ENCODE data around the gene CD83.
"Not testable (repeated sequence)": the region's sequence is repeated elsewhere in the genome, so short reads cannot be mapped to it uniquely, and the experiment has no call there.

The CD83 gene, protein sequence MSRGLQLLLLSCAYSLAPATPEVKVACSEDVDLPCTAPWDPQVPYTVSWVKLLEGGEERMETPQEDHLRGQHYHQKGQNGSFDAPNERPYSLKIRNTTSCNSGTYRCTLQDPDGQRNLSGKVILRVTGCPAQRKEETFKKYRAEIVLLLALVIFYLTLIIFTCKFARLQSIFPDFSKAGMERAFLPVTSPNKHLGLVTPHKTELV

DNA sequence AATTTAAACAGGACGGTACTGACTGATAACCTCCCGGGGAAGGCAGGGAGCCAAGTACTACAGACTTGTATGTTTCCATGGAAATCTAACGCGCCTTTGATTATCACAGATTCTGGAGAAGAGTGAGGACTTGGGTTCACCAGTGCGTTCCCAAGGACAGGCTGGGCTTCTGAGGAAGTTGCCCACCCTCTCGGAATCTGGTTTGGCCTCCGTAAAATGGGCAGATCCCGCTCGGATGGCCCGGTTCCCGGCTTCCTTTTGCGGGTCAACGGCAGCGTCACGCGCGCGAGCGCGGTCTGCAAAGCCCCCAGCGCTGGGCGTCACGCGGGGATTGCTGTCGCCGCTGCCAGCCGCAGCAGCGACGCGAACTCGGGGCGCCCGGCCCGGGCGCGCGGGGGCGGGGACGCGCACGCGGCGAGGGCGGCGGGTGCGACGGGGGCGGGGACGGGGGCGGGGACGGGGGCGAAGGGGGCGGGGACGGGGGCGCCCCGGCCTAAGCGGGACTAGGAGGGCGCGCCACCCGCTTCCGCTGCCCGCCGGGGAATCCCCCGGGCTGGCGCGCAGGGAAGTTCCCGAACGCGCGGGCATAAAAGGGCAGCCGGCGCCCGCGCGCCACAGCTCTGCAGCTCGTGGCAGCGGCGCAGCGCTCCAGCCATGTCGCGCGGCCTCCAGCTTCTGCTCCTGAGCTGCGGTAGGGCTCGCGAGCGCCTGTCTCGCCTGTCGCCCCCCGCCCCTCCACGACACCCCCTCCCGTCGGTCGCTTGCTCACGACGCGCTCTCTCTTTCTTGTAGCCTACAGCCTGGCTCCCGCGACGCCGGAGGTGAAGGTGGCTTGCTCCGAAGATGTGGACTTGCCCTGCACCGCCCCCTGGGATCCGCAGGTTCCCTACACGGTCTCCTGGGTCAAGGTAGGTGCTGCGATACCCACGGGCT is at the start of gene CD83:
Gene CD83, plus strand, starts transcription at position 615 of the 933 bp plus-strand sequence. Its CDS starts 40 bp downstream, at position 655.
- DNase-seq: peak; percentile 89

DNA sequence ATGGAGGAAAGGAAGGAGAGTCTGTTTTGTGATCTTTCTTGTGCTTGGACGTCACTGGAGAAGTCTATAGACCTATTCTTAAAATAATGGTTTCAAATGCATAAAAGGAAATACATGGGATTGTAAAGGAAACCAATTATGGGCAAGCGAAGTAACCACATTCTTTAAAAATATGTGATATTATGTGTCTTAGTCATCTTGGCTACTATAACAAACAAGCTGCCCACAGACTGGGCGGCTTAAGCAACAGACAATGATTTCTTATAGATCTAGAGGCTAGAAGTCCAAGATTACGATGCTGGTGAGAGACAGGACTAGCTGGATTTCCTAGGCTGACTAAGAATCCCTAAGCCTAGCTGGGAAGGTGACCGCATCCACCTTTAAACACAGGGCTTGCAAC is 49.4 kb upstream of the CD83 start:
- no peak for DNase-seq

DNA sequence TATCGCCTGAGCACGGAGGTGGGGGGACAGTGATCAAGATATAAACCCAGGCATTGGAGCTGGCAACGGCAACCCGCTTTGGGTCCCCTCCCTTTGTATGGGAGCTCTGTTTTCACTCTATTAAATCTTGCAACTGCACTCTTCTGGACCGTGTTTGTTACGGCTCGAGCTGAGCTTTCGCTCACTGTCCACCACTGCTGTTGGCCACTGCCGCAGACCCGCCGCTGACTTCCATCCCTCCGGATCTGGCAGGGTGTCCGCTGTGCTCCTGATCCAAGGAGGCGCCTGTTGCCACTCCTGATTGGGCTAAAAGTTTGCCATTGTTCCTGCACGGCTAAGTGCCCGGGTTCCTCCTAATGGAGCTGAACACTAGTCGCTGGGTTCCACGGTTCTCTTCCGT is 48.9 kb upstream of the CD83 start:
- no peak for DNase-seq

DNA sequence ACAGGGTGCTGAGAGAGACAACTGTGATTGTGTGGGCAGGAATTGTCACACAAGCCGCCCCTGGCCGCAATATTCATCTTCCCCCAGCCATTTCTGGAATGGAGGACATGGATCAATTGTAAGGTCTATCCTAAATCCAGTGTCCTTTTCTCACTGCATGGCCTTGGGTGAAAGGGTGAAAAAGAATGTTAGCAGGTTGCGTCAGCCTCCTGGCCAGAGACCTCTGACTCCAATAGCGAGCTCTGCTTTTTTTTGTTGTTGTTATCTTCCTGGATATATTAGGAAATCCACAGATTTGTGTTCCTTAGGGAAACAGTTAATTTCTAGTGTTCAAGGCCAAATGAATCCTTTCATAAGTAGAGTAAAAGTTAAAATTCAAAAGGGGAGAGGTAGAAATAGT is 47.1 kb upstream of the CD83 start:
- DNase-seq: no peak

DNA sequence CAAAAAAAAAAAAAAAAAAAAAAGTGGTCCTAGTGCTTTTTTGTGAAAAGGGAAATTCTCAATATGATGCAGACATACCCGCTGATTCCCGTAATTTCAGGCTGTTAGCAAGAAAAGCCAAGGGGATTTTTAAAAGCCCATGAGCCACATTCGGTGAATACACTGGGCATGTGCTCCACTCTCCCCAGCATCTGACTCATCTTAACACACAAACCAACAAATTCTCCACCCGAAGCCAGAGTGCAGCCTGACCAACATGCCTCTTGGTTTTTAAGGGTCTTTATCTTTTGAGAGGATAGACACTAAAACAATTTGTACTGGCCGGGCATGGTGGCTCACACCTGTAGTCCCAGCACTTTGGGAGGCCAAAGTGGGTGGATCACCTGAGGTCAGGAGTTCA is 45.5 kb upstream of the CD83 start:
- DNase-seq: no peak

DNA sequence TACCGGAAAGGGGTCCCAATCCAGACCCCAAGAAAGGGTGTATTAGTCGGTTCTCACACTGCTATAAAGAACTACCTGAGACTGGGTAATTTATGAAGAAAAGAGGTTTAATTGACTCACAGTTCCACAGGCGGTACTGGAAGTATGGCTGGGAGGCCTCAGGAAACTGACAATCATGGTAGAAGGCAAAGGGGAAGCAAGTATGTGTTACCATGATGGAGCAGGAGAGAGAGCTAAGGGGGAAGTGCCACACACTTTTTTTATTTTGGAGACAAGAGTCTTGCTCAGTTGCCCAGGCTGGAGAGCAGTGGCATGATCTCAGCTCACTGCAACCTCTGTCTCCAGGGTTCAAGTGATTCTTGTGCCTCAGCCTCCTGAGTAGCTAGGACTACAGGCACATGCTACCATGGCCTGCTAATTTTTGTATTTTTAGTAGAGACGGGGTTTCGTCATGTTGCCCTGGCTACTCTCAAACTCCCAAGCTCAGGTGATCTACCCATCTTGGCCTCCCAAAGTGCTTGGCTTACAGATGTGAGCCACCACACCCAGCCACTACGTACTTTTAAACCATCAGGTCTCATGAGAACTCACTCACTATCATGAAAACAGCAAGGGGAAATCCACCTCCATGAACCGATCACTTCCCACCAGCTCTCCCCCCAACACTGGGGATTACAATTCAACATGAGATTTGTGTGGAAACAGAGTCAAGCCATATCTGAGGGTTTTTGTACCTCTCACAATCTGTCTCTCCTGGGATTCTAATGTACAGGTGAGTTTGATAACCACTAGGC is 43.8 kb upstream of the CD83 start:
- DNase-seq: not testable (repeated sequence)

DNA sequence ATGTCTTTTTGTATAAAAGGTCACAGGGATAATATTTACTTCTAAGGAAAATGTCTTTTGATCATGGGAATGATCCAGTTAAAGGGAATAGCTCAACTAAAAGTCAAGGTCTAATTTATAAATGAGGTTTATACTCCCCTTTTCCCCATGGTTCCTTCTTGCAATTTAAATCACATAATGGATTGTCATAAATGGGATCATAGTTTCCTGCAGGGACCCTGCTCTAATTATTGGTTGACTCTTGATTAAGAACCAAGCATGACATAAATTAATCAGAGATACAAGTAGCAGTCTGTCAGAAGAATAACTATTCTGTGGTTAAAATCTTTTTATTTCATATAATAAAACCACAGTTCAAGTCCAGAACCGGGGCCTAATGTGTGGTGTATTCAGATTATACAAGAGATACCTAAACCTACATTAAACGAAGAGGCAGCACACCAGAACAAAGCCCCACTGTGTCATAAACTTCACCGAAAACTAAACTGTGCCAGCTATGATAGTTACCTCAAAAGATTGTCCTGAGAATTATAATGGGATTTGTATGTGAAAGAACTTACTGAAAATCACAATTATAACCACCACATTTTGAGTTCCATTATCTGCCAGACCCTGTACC is 43.0 kb upstream of the CD83 start:
- DNase-seq: no peak

DNA sequence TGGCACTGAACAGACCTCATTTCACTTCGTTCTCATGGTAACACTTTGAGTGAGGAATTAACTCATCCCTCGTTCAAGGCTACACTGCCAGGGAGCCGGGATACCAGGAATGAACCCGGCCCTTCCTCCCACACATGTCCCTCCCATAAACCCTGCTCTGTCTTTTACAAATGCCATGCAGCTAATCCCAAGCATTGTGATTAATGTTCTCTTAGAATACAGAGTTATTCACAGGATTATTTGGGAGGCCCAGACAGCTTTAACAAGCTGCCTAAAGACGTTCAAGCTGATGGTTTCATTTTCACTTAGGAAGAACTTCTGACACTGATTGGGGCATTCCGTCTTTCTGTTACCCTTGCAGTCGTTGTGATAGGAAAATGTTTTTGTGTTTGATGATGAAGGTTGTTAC is 42.5 kb upstream of the CD83 start:
- no peak for DNase-seq

DNA sequence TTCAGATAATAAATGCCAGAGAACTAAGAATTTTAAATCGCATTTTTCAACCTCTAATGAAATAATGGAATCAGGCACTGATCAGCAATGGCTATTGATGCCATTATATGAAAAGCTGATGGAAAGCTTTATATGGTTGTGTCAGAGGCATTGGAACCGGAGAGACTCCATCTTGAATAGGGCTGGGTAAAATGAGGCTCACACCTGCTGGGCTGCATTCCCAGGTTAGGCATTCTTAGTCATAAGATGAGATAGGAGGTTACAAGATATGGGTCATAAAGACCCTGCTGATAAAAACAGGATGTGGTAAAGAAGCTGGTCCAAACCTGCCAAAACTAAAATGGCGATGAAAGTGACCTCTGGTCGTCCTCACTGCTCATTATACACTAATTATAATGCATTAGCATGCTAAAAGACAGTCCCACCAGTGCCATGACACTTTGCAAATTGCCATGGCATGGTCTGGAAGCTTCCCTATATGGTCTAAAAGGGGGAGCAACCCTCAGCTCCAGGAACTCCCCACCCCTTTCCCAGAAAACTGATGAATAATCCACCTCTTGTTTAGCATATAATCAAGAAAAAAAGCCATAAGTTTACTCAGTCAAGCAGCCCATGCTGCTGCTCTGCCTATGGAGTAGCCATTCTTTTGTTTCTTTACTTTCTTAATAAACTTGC is 40.2 kb upstream of the CD83 start:
- no peak for DNase-seq

DNA sequence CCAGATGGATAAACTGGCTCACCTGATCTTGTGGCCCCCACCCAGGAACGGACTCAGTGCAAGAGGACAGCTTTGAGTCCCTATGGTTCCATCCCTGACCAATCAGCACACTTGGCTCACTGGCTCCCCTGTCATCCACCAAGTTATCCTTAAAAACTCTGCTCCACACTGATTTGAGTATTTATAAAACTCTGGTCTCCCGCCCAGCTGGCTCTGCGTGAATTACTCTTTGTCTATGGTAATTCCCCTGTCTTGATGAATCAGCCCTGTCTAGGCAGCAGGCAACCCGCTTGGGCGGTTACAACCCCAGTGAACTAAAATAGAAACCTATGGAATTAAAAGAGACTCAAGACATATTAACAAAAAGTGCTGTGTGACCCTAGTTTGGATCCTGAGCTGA is 38.1 kb upstream of the CD83 start:
- no peak for DNase-seq

DNA sequence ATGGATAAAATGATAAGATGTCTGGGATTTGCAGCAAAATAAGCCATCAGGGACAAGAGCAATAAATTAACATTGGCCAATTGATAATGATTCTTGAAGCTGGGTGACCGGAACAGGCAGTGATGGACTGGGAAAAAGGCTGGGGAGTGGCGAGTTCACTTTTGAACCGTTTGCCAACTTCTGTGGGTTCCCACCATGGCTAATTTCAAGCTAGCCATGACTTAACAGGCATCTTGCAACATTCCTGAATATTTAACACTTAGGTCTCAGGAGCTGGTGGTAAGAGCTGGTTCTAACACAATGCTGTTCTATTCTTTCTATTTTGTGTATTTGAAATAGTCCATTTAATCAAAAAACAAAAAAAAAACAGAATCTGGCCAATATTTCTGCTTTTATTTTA is 37.6 kb upstream of the CD83 start:
- no peak for DNase-seq

DNA sequence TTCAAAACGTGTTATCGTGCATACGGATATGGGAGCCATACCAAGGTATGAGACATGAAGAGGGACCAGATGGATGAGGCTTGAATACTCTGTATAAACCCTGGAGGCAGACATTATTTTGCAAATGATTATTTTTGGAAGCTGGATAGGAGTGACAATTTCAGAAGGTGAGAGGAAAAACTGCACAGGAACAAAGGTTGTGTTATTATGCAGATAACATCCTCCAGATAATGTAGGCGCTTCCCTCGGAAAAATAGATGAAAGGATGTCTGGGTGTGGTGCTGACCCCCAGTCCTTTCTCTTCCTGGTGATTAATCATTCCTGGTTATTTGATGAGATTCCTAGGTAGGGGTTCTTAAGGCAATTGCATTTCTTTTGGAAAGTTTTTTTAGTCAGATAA is 36.4 kb upstream of the CD83 start:
- no peak for DNase-seq

DNA sequence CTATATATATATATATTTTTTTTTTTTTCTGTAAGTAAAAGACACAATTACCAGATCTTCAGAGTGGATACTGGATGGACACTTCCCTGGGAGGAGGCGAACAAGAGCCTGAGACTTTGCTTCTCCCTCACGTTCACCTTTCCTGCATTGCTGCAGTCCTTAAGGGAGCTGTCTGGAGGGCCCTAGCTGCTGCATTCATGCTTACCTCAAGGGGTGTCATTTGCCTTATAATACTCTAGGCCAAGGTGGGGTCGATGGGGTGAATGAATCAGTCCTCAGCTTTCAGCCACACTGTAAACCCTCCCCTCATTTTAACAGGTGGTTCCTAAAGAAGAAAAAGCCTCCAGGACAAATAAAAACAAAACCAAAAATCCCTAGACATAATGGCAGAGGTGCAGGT is 34.8 kb upstream of the CD83 start:
- DNase-seq: no peak

DNA sequence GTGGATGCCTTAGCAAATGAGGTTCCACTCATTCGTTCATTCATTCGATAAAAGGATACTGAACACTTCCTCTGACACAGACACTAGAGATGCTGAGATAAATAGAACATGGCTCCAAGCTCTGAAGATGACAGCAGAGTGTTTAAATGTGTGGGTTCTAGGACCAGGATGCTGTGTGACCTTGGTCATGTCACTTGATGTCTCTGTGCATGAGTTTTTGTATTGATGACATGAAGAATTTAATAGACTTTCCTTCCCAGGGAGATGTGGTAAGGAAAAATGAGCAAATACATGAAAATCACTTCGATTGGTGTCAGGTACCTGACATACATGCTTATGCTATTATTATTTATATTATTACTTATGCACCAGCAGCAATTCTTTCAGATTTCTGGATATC is 34.3 kb upstream of the CD83 start:
- DNase-seq: no peak

DNA sequence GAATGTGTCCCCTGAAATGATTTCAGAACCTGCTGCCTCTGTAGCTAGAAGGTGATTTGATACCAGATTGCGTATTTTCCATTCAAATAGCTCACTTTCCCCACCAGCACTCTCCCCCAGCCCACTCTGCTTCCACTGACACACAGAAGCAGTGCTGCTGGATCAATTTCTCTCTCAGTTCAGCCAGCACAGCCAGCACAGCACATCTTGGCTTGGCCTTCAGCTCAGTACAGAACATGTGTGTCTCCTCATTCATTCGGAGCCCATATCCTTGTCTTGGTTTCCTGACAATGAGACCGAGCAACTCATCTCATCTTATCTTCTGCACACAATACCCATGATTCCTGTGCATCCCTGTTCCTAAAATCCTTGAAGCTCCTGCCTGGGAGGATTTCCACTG is 33.8 kb upstream of the CD83 start:
- DNase-seq: no peak

DNA sequence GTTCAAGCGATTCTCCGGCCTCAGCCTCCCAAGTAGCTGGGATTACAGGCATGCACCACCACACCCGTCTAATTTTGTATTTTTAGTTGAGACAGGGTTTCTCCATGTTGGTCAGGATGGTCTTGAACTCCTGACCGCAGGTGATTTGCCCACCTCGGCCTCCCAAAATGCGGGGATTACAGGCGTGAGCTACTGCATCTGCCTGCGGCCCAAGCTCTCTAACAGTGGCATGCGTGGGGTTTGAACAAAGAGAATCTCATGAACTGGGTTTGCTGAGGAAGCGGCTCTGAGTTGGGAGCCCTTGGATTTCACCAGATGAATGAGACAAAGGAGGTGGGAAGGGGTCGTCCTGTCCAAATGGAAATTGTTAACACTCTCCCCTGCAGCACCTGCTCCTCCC is 33.2 kb upstream of the CD83 start:
- DNase-seq: no peak

DNA sequence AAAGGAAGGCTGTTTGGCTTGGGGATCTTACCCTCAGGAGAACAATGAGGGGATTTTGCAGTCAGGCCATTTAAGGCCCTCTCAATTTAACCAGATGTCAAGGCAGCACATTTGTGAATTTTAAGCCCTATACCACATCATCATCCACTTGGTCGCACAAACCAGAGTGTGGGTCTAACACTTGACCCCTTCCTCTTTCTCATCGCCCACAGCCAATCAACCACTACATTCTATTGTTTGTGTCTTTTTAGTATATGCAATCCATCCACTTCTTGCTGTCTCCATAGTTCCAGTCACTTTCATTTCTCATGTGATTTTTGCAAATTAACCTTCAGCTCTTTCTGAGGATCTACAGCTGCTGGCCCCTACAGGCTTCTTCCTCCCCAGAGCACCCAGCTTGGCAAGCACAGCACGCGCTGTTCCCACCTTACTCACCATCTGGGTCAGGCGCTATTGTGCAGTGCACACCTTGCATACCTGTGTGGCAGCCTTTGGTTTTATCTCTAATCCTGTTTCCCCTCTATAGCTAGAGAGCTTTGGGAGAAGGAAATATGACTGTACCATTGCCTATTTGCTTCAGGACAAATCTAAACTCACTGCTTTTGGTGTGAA is 32.3 kb upstream of the CD83 start:
- no peak for DNase-seq

DNA sequence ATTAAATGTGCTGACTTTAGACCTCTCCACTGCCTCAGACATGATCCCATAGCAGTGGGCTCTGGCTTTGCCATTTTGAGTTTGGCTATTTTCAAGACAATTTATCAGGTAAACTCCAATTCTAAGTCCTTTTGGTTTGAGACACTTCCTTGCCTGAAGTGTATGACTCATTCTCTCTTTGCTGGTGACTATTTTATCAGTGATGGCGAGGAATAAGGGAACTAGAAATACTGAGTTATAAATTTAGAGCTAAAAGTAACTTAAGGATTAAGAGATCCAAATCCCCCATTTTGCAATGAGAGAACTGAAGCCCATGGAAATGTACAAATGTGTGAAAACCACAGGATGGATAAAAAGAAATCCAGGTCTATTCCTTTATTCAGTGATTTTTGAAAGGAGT is 30.9 kb upstream of the CD83 start:
- no peak for DNase-seq

DNA sequence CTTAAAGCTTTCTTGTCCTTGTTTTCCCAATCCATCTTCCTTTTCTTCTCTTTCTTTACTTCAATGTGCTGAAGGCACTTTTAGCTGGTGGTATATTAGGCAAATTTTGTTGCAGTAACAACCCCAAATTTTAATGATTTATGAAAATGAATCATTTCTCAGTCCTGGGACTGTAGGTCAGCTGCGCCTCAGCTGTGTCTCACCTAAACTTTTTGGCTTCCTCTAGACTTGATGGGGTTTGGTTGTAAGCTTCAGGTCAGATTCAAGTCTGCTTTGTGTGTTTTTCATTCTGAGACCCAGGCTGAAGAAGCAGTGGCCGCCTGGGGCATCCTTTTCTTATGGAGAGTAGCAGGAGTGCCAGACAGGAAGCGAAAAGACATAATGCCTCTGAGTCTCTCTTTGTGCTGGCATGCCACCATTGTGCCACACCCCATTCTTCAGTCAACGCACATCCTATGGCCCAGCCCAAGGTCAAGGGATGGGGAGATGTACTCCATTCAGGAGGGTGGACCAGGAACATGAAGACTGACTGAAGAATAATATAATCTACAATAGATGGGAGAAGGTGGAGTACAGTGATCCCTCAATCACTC is 28.9 kb upstream of the CD83 start:
- DNase-seq: no peak

DNA sequence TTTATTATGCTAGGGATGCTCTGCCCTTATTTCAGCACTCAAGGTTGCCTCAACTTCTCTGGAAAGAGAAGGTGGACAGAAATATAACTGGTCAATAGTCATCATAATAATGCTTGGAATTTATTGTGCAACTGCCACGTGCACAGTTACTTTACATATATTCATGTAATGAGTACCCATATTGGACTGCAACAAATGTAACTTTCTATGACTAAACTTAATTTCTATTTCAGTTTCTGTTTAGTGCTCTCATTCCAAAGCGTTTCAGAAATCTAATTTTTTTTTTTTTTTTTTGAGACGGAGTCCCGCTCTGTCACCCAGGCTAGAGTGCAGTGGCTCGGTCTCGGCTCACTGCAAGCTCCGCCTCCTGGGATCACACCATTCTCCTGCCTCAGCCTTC is 28.3 kb upstream of the CD83 start:
- no peak for DNase-seq

DNA sequence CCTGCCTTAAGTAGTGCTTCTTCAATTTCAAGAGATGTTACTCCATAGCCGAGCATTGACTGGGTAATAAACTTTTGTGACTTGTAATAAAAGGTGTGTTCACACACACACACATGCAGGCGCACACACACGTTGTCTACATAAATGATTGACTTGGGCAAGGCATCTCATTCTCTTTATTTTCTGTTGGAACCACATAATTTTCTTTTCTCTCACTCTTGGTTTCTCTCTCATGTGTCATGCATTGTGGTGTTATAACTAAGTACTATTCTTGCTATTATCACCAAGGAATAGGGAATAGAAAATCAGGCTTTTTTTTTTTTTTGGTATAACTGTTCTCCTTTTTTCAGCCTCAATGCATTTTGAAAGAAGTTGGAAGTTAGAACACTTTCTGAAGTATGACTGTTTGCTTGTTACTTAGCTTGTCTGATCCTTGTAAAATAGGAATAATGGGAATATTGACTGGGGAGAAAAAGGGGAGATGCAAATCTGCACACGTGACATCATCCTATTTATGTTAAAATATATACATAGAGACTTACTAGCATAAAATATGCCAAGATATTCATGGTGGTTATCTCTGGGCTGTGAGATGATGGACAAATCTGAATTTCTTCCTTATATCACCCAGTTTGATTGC is 26.1 kb upstream of the CD83 start:
- no peak for DNase-seq
